Heart right ventricle (tissue), 16 donors: Measurements from ENCODE around the gene SHROOM3. TPM values are rescaled to one million over a fixed set of nuclear protein-coding genes. Genes with fewer than 3 reads are reported as not detected.

Experiments used
- ATAC-seq, 8 donors: fragments of 200-7000 bp; cut with Tn5 transposase; one replicate each; pipeline ENCODE4 v1.9.1; 2020; ENCODE audit warnings: mild to moderate bottlenecking in 8 of 8, moderate library complexity in 8 of 8, moderate number of reproducible peaks in 1 of 8
- DNase-seq, 2 donors: peaks; one replicate each; pipeline ENCODE4 v3.0.0-alpha.2; 2020
- H3K27ac ChIP-seq, 10 donors: fragments of 200-600 bp; sonication (generic) in 2 of 10; one replicate each; pipeline versions ENCODE4 v1.5.0 to v1.8.0; 2020 to 2022; ENCODE audit warnings: mild to moderate bottlenecking in 3 of 10
- H3K27me3 ChIP-seq, 7 donors: fragments of 200-600 bp; one replicate each; pipeline ENCODE4 v1.8.0; 2021 to 2022; ENCODE audit warnings: mild to moderate bottlenecking in 2 of 7
- H3K36me3 ChIP-seq, 9 donors: fragments of 200-600 bp; sonication (generic) in 1 of 9; one replicate each; pipeline versions ENCODE4 v1.5.0 to v1.8.0; 2020 to 2022; ENCODE audit warnings: mild to moderate bottlenecking in 2 of 9
- H3K4me1 ChIP-seq, 9 donors: fragments of 200-600 bp; sonication (generic) in 1 of 9; one replicate each; pipeline versions ENCODE4 v1.5.0 to v1.8.0; 2020 to 2022; ENCODE audit warnings: mild to moderate bottlenecking in 4 of 9
- H3K4me3 ChIP-seq, 10 donors: fragments of 200-600 bp; sonication (generic) in 2 of 10; one replicate each; pipeline versions ENCODE4 v1.5.0 to v1.8.0; 2020 to 2022; ENCODE audit warnings: mild to moderate bottlenecking in 7 of 10, moderate library complexity in 2 of 10
- H3K9me3 ChIP-seq, 11 donors: fragments of 200-600 bp in 10 of 11; sonication (generic) in 2 of 11; one replicate each; pipeline versions ENCODE4 v1.5.0 to v1.8.0; 2013 to 2022; ENCODE audit warnings: mild to moderate bottlenecking in 2 of 11, control low read depth in 1 of 11, moderate library complexity in 1 of 11
- WGBS, 2 donors: extraction: QIAGEN DNeasy Blood & Tissue Kit; methylation state at CpG; one replicate each; pipeline ENCODE4 v1.1.7; 2013; ENCODE audit warnings: inconsistent platforms in 1 of 2; 5-methylcytosine and 5-hydroxymethylcytosine counted together
- intact Hi-C, 10 donors: fragments of 100-400 bp; cut with DNase I; formaldehyde crosslinking; loops; one replicate each; pipeline versions ENCODE4 v1.11.1 to v1.14.2; 2022
- polyA plus RNA-seq, 2 donors: library from polyadenylated mRNA; stranded (reverse); fragments of 200-250 nt; gene quantifications; one replicate each; pipeline ENCODE4 v1.2.3, GENCODE V29; 2013
- total RNA-seq, 10 donors: library from RNA; stranded (reverse); fragmentation: NEBNext Ultra II Directional in 3 of 10; extraction: Animal tissue kit (Norgen Biotek cat#: 25700) in 3 of 10; gene quantifications; one replicate each; pipeline versions ENCODE4 v1.2.1 to v1.2.4, GENCODE V29; 2021 to 2023
- TF ChIP-seq, protein P1 (sequence below), 9 donors: fragments of 200-600 bp; sonication (generic) in 2 of 9; IDR thresholded peaks; one replicate each; pipeline versions ENCODE4 v1.5.0 to v1.8.0; 2021 to 2022; ENCODE audit warnings: antibody characterized with exemption in 9 of 9, mild to moderate bottlenecking in 5 of 9, moderate library complexity in 1 of 9
- donor health status: Arrhythmogenic right ventricular cardiomyopathy.
- donor health status: ischemic (EF 13 %, LVEDD 7.1; RV severe dilation, severe dysfunction).
- donor health status: healthy with polysubstance abuse.
- donor health status: DM: no; HTN: yes; CAD: no.
- donor health status: DM: no; HTN: no; CAD: no.
- donor health status: ischemic (EF 25% LVEDD 6.9; RV normal size, moderate dysfunction).
- donor health status: ischemic (EF 25% LVEDD 5.7; RV mildly dilated, moderate dysfunction).
- donor health status: healthy.
- donor health status: DM: yes; HTN: yes; CAD: no.
- donor health status: Ischemic cardiomyopathy.
- donor health status: ischemic (EF 35%, LVEDD 5.7; RV mildly dilated, moderate dysfunction).
- donor health status: nonischemic (EF 11% LVEDD 7.7; RV severe dilation, severe dysfunction).
- donor health status: DM: yes; HTN: yes; CAD: no.
- donor health status: PGD.
- donor health status: ischemic (EF 29% LVEDD 5.4; RV normal size, mild dysfunction).
- donor health status: nonischemic (EF 23%, LVEDD 6.1; RV moderate dilation, normal function).

Gene SHROOM3
- total and polyA plus RNA-seq, 12 donors, result 1.7 to 33.3 (median 15.9) TPM

DNA sequence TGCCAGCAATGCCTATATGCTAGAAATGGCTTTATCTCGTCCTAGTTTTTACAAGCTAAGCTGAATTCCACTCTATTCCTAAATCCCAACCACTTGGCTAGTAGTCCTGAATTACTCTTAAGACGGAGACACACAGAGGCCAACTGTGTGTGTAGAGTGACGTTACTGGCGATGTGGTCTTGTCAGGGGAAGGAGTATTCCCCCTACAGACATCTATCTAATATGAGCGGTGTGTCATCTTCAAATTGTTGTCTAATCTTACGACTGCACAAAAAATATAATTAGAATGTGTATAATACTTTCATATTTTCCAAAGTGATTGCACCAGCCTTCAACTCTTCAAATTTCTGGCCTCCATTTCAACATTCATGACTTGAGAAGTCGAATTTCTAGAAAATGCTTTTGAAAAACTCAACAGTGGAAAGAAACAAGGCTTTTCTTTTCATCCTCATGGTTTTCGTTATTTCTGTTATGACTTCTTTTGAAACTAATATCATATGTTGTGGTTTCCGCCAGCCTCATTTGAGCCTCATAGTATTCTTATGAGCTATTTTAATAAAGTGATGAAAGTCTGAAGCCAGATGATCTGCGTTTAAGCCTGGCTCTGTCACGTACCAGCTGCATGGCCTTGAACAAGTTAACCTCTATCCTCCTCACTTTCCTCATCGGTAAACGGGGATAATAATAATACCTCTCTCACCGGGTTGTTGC is 330.6 kb downstream of the SHROOM3 start:
- H3K27me3 ChIP-seq, result no peaks in the 10 kb centered on the region
- H3K4me3 ChIP-seq, result no peak overlapping the region
- DNase-seq, result no peak
- TF ChIP-seq, protein P1, sequence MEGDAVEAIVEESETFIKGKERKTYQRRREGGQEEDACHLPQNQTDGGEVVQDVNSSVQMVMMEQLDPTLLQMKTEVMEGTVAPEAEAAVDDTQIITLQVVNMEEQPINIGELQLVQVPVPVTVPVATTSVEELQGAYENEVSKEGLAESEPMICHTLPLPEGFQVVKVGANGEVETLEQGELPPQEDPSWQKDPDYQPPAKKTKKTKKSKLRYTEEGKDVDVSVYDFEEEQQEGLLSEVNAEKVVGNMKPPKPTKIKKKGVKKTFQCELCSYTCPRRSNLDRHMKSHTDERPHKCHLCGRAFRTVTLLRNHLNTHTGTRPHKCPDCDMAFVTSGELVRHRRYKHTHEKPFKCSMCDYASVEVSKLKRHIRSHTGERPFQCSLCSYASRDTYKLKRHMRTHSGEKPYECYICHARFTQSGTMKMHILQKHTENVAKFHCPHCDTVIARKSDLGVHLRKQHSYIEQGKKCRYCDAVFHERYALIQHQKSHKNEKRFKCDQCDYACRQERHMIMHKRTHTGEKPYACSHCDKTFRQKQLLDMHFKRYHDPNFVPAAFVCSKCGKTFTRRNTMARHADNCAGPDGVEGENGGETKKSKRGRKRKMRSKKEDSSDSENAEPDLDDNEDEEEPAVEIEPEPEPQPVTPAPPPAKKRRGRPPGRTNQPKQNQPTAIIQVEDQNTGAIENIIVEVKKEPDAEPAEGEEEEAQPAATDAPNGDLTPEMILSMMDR (IDR thresholded peaks at IDR 0.05), result no peak
- peak overlapping the region in 2 of 10 donors; percentile 25 to 29 for H3K27ac ChIP-seq
- H3K9me3 ChIP-seq, result no peaks in the 10 kb centered on the region
- 84 to 87% methylated on average over 14 of the region's 14 CpGs for WGBS, 2 donors
- intact Hi-C loops, result no loop called here
- peak in 2 of 8 donors; percentile 49 to 54 for ATAC-seq
- H3K4me1 ChIP-seq, result peaks cover 0 to 7% (median 3%) of the 10 kb centered on the region in 9 donors
- peaks cover 0 to 7% (median 0%) of the 10 kb centered on the region in 9 donors for H3K36me3 ChIP-seq

GRCh38 chr4:76767983-76768382 is 333.0 kb downstream of the SHROOM3 start:
- ATAC-seq (no peak), DNase-seq (no peak)
- H3K9me3 ChIP-seq, result no peaks in the 10 kb centered on the region
- TF ChIP-seq, protein P1 (IDR thresholded peaks at IDR 0.05), result no peak
- intact Hi-C loops, result no loop called here
- 53 to 65% methylated on average over 2 of the region's 2 CpGs for WGBS, 2 donors
- no peak overlapping the region for H3K27ac ChIP-seq
- H3K4me1 ChIP-seq, result peaks cover 0 to 7% (median 3%) of the 10 kb centered on the region in 9 donors
- H3K27me3 ChIP-seq, result no peaks in the 10 kb centered on the region
- H3K4me3 ChIP-seq, result no peak overlapping the region
- H3K36me3 ChIP-seq, result peaks cover 0 to 24% (median 0%) of the 10 kb centered on the region in 9 donors

DNA sequence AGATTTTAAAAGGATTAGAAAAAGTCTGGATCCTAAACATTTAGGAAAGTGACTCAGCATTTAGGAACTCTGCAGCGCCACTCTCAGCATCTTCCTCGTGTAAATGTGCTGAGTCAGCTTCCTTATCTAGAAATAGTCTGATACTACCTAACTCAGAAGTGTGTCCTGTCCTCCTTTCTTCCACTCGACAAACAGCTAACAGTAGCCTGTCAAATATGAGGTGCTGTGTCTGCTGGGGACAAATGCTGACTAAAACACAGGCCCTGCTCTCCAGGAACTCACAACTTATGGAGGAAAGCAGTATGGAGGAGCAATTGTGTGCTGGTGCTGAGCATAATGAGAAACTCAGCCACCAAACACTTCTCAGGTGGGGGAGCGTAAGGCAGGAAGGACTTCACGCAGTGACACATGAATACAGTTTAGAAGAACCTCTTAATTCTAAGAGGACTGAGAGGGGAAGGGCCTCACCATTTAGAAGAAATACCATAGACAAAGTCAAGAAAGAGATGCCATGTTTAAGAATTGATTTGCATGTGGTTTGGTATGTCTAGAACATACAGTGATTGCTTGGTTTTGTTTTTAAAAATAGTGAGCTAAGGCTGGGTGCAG is 337.6 kb downstream of the SHROOM3 start:
- TF ChIP-seq, protein P1 (IDR thresholded peaks at IDR 0.05), result no peak
- no peak overlapping the region for H3K4me3 ChIP-seq
- peaks cover 0 to 6% (median 0%) of the 10 kb centered on the region in 11 donors for H3K9me3 ChIP-seq
- peaks cover 0 to 30% (median 0%) of the 10 kb centered on the region in 9 donors for H3K36me3 ChIP-seq
- intact Hi-C loops, result no loop called here
- no peak for ATAC-seq
- H3K4me1 ChIP-seq, result peaks cover 0 to 5% (median 0%) of the 10 kb centered on the region in 9 donors
- 61 to 66% methylated on average over 5 of the region's 5 CpGs for WGBS, 2 donors
- no peaks in the 10 kb centered on the region for H3K27me3 ChIP-seq
- DNase-seq, result no peak
- no peak overlapping the region for H3K27ac ChIP-seq

- no peak for DNase-seq
- H3K27ac ChIP-seq, result no peak overlapping the region
- peaks cover 0 to 6% (median 0%) of the 10 kb centered on the region in 11 donors for H3K9me3 ChIP-seq
- H3K36me3 ChIP-seq, result peaks cover 0 to 32% (median 0%) of the 10 kb centered on the region in 9 donors
- no peaks in the 10 kb centered on the region for H3K27me3 ChIP-seq
- no peak overlapping the region for H3K4me3 ChIP-seq
- intact Hi-C loops, result no loop called here
- TF ChIP-seq, protein P1 (IDR thresholded peaks at IDR 0.05), result no peak
- H3K4me1 ChIP-seq, result no peaks in the 10 kb centered on the region
- no peak for ATAC-seq
These were observed 338.7 kb downstream of the SHROOM3 start for GRCh38 chr4:76773766-76774165.
